Gastroesophageal sphincter (tissue), 3 donors: Measurements from ENCODE around the gene RPA1.

Experiments used
- CTCF ChIP-seq, 4 experiments: fragments of 200-600 bp in 2 of 4; fragments of 450-650 bp in 2 of 4; sonication (generic) in 1 of 4; IDR thresholded peaks; one replicate each; pipeline ENCODE4 v1.5.1; 2017 to 2019; ENCODE audit warnings: antibody characterized with exemption in 4 of 4, mild to moderate bottlenecking in 2 of 4, moderate library complexity in 2 of 4
- POLR2A ChIP-seq, 2 donors: fragments of 450-650 bp; IDR thresholded peaks; one replicate each; pipeline ENCODE4 v1.6.1; 2017; ENCODE audit warnings: antibody characterized with exemption in 2 of 2, mild to moderate bottlenecking in 2 of 2, moderate library complexity in 1 of 2
- POLR2AphosphoS5 ChIP-seq: sonication (generic); formaldehyde crosslinking; IDR thresholded peaks from one replicate; pipeline ENCODE4 v1.6.1; 2017; ENCODE audit warnings: antibody characterized with exemption

GRCh38 chr17:1934901-1935300 lies 105.1 kb downstream of the RPA1 start:
- TF ChIP-seq POLR2AphosphoS5, result no peak
- TF ChIP-seq CTCF (IDR thresholded peaks at IDR 0.05), result no peak
- no peak for TF ChIP-seq POLR2A (IDR thresholded peaks at IDR 0.05)
